ENCODE measurements around the gene LITAFD.

The LITAFD gene

DNA sequence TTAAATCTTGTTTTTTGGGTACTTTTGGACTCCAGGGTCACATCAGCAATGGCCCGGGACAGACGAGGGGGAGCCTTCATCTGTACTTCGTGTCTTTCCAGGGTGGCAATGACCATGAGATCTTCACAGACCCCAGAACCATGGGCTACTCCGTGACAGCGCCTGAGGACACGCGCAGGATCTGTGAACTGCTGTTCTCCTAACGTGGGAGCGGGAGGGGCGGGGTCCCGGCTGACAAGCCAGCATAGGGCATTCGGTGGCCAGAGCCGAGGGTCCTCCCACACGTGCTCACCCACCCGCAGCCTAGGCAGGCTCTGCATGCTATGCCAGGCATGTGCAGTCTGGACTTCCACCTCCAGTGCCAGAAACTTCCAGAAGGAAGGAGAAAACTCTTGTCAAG lies 34.5 kb upstream of the LITAFD start:
- no peak for DNase-seq (ENCODE audit: low read depth)
- H3K4me3 ChIP-seq (ENCODE audit: low read length) = no peak overlapping the region
- TF ChIP-seq, protein P1, sequence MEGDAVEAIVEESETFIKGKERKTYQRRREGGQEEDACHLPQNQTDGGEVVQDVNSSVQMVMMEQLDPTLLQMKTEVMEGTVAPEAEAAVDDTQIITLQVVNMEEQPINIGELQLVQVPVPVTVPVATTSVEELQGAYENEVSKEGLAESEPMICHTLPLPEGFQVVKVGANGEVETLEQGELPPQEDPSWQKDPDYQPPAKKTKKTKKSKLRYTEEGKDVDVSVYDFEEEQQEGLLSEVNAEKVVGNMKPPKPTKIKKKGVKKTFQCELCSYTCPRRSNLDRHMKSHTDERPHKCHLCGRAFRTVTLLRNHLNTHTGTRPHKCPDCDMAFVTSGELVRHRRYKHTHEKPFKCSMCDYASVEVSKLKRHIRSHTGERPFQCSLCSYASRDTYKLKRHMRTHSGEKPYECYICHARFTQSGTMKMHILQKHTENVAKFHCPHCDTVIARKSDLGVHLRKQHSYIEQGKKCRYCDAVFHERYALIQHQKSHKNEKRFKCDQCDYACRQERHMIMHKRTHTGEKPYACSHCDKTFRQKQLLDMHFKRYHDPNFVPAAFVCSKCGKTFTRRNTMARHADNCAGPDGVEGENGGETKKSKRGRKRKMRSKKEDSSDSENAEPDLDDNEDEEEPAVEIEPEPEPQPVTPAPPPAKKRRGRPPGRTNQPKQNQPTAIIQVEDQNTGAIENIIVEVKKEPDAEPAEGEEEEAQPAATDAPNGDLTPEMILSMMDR (IDR thresholded peaks at IDR 0.05; ENCODE audit: insufficient read depth, low read depth, low read length, missing control alignments) = no peak

DNA sequence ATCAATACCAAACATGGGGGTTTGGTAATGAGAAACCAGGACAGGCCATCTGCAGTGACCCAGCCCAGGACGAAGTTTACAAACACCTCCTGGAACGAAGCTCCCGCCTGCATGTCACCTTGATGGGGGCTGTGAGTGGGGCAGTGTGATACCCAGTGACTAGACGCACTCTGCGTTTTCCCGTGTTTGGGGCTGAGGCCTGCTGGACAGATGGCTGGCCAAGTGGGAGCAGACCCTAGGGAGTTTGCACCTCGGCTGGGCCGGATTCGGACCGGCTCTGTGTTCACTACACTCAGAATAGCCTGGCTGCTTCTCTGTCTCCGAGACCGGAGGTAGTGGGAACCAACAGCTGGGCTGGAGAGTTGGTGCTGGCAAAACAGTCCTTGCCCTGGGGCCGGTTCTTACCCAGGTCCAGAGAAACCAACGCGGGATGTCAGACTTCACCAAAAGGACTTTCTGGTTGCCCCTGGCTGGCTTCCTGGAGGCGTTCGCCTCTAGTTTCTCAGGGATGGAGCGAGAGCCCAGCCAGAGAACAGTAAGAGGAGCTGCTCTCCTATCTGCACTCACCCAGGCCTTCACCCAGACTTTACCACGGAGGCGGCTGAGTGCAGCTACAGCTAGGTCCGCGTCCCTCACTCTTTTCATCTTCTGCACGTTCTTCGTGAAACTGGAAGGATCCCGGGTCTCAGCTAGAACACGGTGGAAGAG lies 33.8 kb upstream of the LITAFD start:
- H3K4me3 ChIP-seq (ENCODE audit: low read length) = no peak overlapping the region
- no peak for DNase-seq (ENCODE audit: low read depth)
- TF ChIP-seq, protein P1 (IDR thresholded peaks at IDR 0.05; ENCODE audit: insufficient read depth, low read depth, low read length, missing control alignments) = no peak

DNA sequence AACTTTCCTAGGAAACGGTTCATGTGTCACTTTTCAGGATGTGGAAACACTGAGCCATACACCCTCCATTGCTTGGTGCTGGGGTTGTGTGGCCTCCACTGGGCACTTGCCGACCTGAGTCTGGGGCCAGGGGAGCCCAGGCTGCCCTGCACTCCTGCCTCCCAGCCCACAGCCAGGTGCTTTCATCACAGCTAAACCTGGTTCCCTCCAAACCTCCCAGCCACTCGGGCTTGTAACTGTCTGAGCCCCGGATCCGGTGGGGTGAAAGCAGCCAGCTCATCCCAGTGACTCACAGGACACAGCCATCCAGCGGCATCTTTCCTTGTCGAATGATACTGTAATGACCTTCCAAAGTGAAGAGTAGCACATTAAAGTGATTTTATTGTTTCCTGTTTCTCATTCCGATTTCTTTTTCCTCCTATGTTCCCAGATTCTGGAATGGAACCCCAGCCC lies 33.2 kb upstream of the LITAFD start:
- peak; percentile 85 for DNase-seq (ENCODE audit: low read depth)
- TF ChIP-seq, protein P1 (IDR thresholded peaks at IDR 0.05; ENCODE audit: insufficient read depth, low read depth, low read length, missing control alignments) = no peak
- H3K4me3 ChIP-seq (ENCODE audit: low read length) = no peak overlapping the region

DNA sequence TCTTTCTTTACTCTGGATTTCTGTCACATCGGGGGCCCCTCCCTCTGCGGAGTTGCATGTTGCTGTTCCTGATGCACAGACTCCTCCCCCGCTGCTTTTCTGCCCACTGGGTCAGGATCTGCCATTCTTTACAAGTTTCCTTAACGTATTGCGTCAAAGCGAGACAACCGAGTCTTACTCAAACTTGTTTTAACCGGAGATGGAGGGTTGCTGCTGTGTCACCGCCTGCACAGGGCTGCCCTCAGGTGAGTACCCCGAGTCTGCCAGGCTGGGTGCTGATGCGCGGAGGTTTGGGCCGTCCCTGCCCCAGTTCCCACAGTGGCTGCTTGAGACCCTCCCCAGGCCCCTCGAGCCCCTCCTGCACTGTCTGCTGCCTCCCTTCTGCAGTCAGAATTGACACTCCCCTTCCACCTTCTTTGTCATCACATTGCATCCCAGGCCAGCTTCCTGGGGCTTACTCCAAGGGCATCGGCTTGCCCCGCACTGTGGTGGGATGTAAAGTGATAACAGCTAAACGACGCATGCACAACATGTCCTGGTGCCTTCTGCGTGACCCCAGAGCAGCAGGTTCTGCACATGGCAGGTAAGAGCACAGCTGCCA lies 32.6 kb upstream of the LITAFD start:
- DNase-seq (ENCODE audit: low read depth) = peak; percentile 73
- no peak overlapping the region for H3K4me3 ChIP-seq (ENCODE audit: low read length)
- TF ChIP-seq, protein P1 (IDR thresholded peaks at IDR 0.05; ENCODE audit: insufficient read depth, low read depth, low read length, missing control alignments) = no peak

DNA sequence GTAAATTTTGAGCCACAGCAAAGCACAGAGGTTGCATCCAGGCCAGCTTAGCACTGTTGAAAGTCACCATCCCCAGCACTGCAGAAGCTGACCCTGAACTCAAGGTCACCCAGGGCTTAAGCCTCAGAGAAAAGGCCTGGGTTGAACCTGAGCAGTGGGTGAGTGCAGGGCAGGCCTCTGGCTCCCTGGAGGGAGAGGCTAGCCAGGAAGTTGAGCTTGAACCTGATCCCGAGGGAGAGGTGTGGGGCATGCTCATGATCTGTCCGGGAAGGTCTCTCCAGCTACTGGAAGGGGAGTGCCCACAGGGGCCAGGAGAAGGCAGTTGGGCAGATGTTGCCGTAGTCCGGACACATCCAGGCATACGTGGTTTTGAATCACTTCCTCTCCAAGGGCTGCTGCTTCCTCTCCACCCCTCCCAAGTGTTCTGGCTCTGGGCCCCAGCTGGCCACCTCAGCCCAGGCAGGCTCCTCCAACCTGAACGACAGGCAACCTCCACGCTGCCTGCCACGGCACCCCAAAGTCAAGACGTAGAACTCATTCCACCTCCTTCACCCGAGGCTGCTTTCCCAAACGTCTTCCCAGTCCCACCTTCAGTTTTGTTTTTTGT lies 31.8 kb upstream of the LITAFD start:
- peak; percentile 91 for DNase-seq (ENCODE audit: low read depth)
- H3K4me3 ChIP-seq (ENCODE audit: low read length) = no peak overlapping the region
- TF ChIP-seq, protein P1 (IDR thresholded peaks at IDR 0.05; ENCODE audit: insufficient read depth, low read depth, low read length, missing control alignments) = no peak

DNA sequence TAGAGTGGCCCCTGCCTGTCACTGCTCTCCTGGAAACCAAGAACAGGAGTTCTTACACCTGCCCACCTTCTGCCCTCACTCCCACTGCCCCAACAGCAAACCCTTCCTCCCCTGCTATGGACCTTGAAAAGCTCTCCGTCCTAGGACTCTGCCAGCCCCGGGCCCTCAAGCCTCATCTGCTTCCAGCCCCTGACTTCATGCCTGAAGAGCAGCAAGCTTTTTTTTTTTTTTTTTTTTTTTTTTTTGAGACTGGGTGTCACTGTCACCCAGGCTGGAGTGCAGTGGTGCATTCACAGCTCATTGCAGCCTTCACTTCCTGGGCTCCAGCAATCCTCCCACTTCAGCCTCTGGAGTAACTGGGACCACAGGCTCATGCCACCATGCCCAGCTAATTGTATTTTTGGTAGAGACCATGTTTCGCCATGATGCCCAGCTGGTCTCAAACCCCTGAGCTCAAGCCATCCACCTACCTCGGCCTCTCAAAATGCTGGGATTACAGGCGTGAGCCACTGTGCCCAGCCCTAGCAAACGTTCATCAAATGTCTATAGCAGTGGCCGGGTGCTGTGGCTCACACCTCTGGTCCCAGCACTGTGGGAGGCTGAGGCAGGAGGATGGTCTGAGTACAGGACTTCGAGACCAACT lies 30.3 kb upstream of the LITAFD start:
- H3K4me3 ChIP-seq (ENCODE audit: low read length) = no peak overlapping the region
- no peak for DNase-seq (ENCODE audit: low read depth)
- TF ChIP-seq, protein P1 (IDR thresholded peaks at IDR 0.05; ENCODE audit: insufficient read depth, low read depth, low read length, missing control alignments) = no peak

Measured in epithelial cell of esophagus (primary cell).